ENCODE data around the gene CHST8.

CHST8 gene

GRCh38 chr19:33706631-33707030 lies 84.9 kb downstream of the CHST8 start:
- H3K4me1 ChIP-seq (ENCODE audit: control insufficient read depth in 1 of 2, insufficient read depth in 2 of 2, low read length in 2 of 2) = no peaks in the 10 kb centered on the region
- peaks cover 0 to 12% of the 10 kb centered on the region in 2 donors for H3K9me3 ChIP-seq (ENCODE audit: control insufficient read depth in 1 of 2, low read length in 2 of 2)
- H3K4me3 ChIP-seq (ENCODE audit: low read depth in 1 of 2, low read length in 2 of 2) = no peak overlapping the region
- H3K36me3 ChIP-seq (ENCODE audit: control insufficient read depth in 1 of 2, insufficient read depth in 2 of 2, low read length in 2 of 2) = no peaks in the 10 kb centered on the region
- H3K27ac ChIP-seq (ENCODE audit: low read length) = no peak overlapping the region
- no peaks in the 10 kb centered on the region for H3K27me3 ChIP-seq (ENCODE audit: low read depth, low read length)

- peaks cover 6 to 21% of the 10 kb centered on the region in 2 donors for H3K9me3 ChIP-seq (ENCODE audit: control insufficient read depth in 1 of 2, low read length in 2 of 2)
- no peaks in the 10 kb centered on the region for H3K36me3 ChIP-seq (ENCODE audit: control insufficient read depth in 1 of 2, insufficient read depth in 2 of 2, low read length in 2 of 2)
- no peaks in the 10 kb centered on the region for H3K4me1 ChIP-seq (ENCODE audit: control insufficient read depth in 1 of 2, insufficient read depth in 2 of 2, low read length in 2 of 2)
- no peaks in the 10 kb centered on the region for H3K27me3 ChIP-seq (ENCODE audit: low read depth, low read length)
- H3K27ac ChIP-seq (ENCODE audit: low read length) = no peak overlapping the region
- H3K4me3 ChIP-seq (ENCODE audit: low read depth in 1 of 2, low read length in 2 of 2) = no peak overlapping the region
Observed at GRCh38 chr19:33712268-33712667, 90.5 kb downstream of the CHST8 start.

- no peaks in the 10 kb centered on the region for H3K27me3 ChIP-seq (ENCODE audit: low read depth, low read length)
- no peak overlapping the region for H3K4me3 ChIP-seq (ENCODE audit: low read depth in 1 of 2, low read length in 2 of 2)
- no peaks in the 10 kb centered on the region for H3K36me3 ChIP-seq (ENCODE audit: control insufficient read depth in 1 of 2, insufficient read depth in 2 of 2, low read length in 2 of 2)
- no peaks in the 10 kb centered on the region for H3K4me1 ChIP-seq (ENCODE audit: control insufficient read depth in 1 of 2, insufficient read depth in 2 of 2, low read length in 2 of 2)
- H3K27ac ChIP-seq (ENCODE audit: low read length) = no peak overlapping the region
- H3K9me3 ChIP-seq (ENCODE audit: control insufficient read depth in 1 of 2, low read length in 2 of 2) = peaks cover 6 to 21% of the 10 kb centered on the region in 2 donors
Observed at GRCh38 chr19:33713194-33713593, 91.4 kb downstream of the CHST8 start.

GRCh38 chr19:33714149-33714548 lies 92.4 kb downstream of the CHST8 start:
- H3K36me3 ChIP-seq (ENCODE audit: control insufficient read depth in 1 of 2, insufficient read depth in 2 of 2, low read length in 2 of 2) = no peaks in the 10 kb centered on the region
- no peak overlapping the region for H3K27ac ChIP-seq (ENCODE audit: low read length)
- no peak overlapping the region for H3K4me3 ChIP-seq (ENCODE audit: low read depth in 1 of 2, low read length in 2 of 2)
- H3K27me3 ChIP-seq (ENCODE audit: low read depth, low read length) = no peaks in the 10 kb centered on the region
- peaks cover 6 to 17% of the 10 kb centered on the region in 2 donors for H3K9me3 ChIP-seq (ENCODE audit: control insufficient read depth in 1 of 2, low read length in 2 of 2)
- H3K4me1 ChIP-seq (ENCODE audit: control insufficient read depth in 1 of 2, insufficient read depth in 2 of 2, low read length in 2 of 2) = no peaks in the 10 kb centered on the region

GRCh38 chr19:33715462-33715861 lies 93.7 kb downstream of the CHST8 start:
- Histone ChIP-seq H3K27me3 (ENCODE audit: low read depth, low read length) (no peaks in the 10 kb centered on the region), H3K36me3 (ENCODE audit: control insufficient read depth in 1 of 2, insufficient read depth in 2 of 2, low read length in 2 of 2) (no peaks in the 10 kb centered on the region), H3K27ac (ENCODE audit: low read length) (no peak overlapping the region), H3K4me3 (ENCODE audit: low read depth in 1 of 2, low read length in 2 of 2) (no peak overlapping the region), H3K4me1 (ENCODE audit: control insufficient read depth in 1 of 2, insufficient read depth in 2 of 2, low read length in 2 of 2) (no peaks in the 10 kb centered on the region), H3K9me3 (ENCODE audit: control insufficient read depth in 1 of 2, low read length in 2 of 2) (peaks cover 6 to 15% of the 10 kb centered on the region in 2 donors)

- H3K4me3 ChIP-seq (ENCODE audit: low read depth in 1 of 2, low read length in 2 of 2) = no peak overlapping the region
- H3K36me3 ChIP-seq (ENCODE audit: control insufficient read depth in 1 of 2, insufficient read depth in 2 of 2, low read length in 2 of 2) = no peaks in the 10 kb centered on the region
- no peaks in the 10 kb centered on the region for H3K4me1 ChIP-seq (ENCODE audit: control insufficient read depth in 1 of 2, insufficient read depth in 2 of 2, low read length in 2 of 2)
- H3K9me3 ChIP-seq (ENCODE audit: control insufficient read depth in 1 of 2, low read length in 2 of 2) = peaks cover 6 to 9% of the 10 kb centered on the region in 2 donors
- no peak overlapping the region for H3K27ac ChIP-seq (ENCODE audit: low read length)
- no peaks in the 10 kb centered on the region for H3K27me3 ChIP-seq (ENCODE audit: low read depth, low read length)
Observed at GRCh38 chr19:33717878-33718277, 96.1 kb downstream of the CHST8 start.

- no peaks in the 10 kb centered on the region for H3K36me3 ChIP-seq (ENCODE audit: control insufficient read depth in 1 of 2, insufficient read depth in 2 of 2, low read length in 2 of 2)
- peaks cover 6 to 9% of the 10 kb centered on the region in 2 donors for H3K9me3 ChIP-seq (ENCODE audit: control insufficient read depth in 1 of 2, low read length in 2 of 2)
- no peaks in the 10 kb centered on the region for H3K27me3 ChIP-seq (ENCODE audit: low read depth, low read length)
- H3K27ac ChIP-seq (ENCODE audit: low read length) = no peak overlapping the region
- no peak overlapping the region for H3K4me3 ChIP-seq (ENCODE audit: low read depth in 1 of 2, low read length in 2 of 2)
- no peaks in the 10 kb centered on the region for H3K4me1 ChIP-seq (ENCODE audit: control insufficient read depth in 1 of 2, insufficient read depth in 2 of 2, low read length in 2 of 2)
Observed at GRCh38 chr19:33718651-33719254, 97.0 kb downstream of the CHST8 start.

GRCh38 chr19:33719366-33720154 lies 97.8 kb downstream of the CHST8 start:
- Histone ChIP-seq H3K27me3 (ENCODE audit: low read depth, low read length) (no peaks in the 10 kb centered on the region), H3K4me1 (ENCODE audit: control insufficient read depth in 1 of 2, insufficient read depth in 2 of 2, low read length in 2 of 2) (no peaks in the 10 kb centered on the region), H3K4me3 (ENCODE audit: low read depth in 1 of 2, low read length in 2 of 2) (no peak overlapping the region), H3K9me3 (ENCODE audit: control insufficient read depth in 1 of 2, low read length in 2 of 2) (peaks cover 6% of the 10 kb centered on the region in 2 donors), H3K36me3 (ENCODE audit: control insufficient read depth in 1 of 2, insufficient read depth in 2 of 2, low read length in 2 of 2) (no peaks in the 10 kb centered on the region), H3K27ac (ENCODE audit: low read length) (no peak overlapping the region)

- Histone ChIP-seq H3K27ac (ENCODE audit: low read length) (no peak overlapping the region), H3K27me3 (ENCODE audit: low read depth, low read length) (no peaks in the 10 kb centered on the region), H3K9me3 (ENCODE audit: control insufficient read depth in 1 of 2, low read length in 2 of 2) (peaks cover 4% of the 10 kb centered on the region in 2 donors), H3K4me1 (ENCODE audit: control insufficient read depth in 1 of 2, insufficient read depth in 2 of 2, low read length in 2 of 2) (no peaks in the 10 kb centered on the region), H3K36me3 (ENCODE audit: control insufficient read depth in 1 of 2, insufficient read depth in 2 of 2, low read length in 2 of 2) (no peaks in the 10 kb centered on the region), H3K4me3 (ENCODE audit: low read depth in 1 of 2, low read length in 2 of 2) (no peak overlapping the region)
Observed at GRCh38 chr19:33720155-33720493, 98.4 kb downstream of the CHST8 start.

- no peaks in the 10 kb centered on the region for H3K4me1 ChIP-seq (ENCODE audit: control insufficient read depth in 1 of 2, insufficient read depth in 2 of 2, low read length in 2 of 2)
Observed at GRCh38 chr19:33720691-33721682, 99.2 kb downstream of the CHST8 start.

GRCh38 chr19:33721735-33722297 lies 100.1 kb downstream of the CHST8 start:
- no peaks in the 10 kb centered on the region for H3K36me3 ChIP-seq (ENCODE audit: control insufficient read depth in 1 of 2, insufficient read depth in 2 of 2, low read length in 2 of 2)

More at GRCh38 chr19:33720691-33721682, 99.2 kb downstream of the CHST8 start:
- Histone ChIP-seq H3K4me3 (ENCODE audit: low read depth in 1 of 2, low read length in 2 of 2) (no peak overlapping the region), H3K27ac (ENCODE audit: low read length) (no peak overlapping the region), H3K9me3 (ENCODE audit: control insufficient read depth in 1 of 2, low read length in 2 of 2) (peaks cover 0 to 3% of the 10 kb centered on the region in 2 donors), H3K27me3 (ENCODE audit: low read depth, low read length) (no peaks in the 10 kb centered on the region), H3K36me3 (ENCODE audit: control insufficient read depth in 1 of 2, insufficient read depth in 2 of 2, low read length in 2 of 2) (no peaks in the 10 kb centered on the region)

More at GRCh38 chr19:33721735-33722297, 100.1 kb downstream of the CHST8 start:
- Histone ChIP-seq H3K27ac (ENCODE audit: low read length) (no peak overlapping the region), H3K4me3 (ENCODE audit: low read depth in 1 of 2, low read length in 2 of 2) (no peak overlapping the region), H3K9me3 (ENCODE audit: control insufficient read depth in 1 of 2, low read length in 2 of 2) (no peaks in the 10 kb centered on the region), H3K4me1 (ENCODE audit: control insufficient read depth in 1 of 2, insufficient read depth in 2 of 2, low read length in 2 of 2) (no peaks in the 10 kb centered on the region), H3K27me3 (ENCODE audit: low read depth, low read length) (no peaks in the 10 kb centered on the region)
